HG02870 (cell line): ENCODE results near the gene PRL.
A peak's percentile ranks its signal among the peaks of the same experiment; 100 is the strongest.

ENCODE experiments used
- ATAC-seq: cut with Tn5 transposase; IDR thresholded peaks from one replicate; pipeline ENCODE4 v1.9.1; 2021; ENCODE audit warnings: mild to moderate bottlenecking, moderate library complexity; ENCODE audit not compliant: unreplicated experiment

The PRL gene

DNA sequence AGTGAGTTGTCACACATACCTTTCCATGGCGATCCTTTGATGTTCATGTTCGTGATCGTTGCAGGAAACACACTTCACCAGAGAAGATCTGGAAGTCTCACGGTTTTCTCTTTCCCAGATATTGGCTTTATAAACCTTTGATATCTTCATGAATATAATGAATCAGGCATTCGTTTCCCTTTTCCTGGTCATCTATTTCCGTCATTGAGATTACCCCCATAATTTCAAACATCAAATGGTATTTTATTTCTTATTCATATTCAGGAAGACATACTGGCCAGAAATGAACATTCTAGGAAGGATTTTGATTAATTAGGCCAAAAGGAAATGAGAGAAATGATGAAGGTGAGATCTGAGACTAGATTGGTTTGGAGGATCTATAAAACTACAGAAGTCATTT is at the start of gene PRL:
Gene PRL, minus strand, starts transcription at position 101 of the 400 bp plus-strand sequence. Its CDS starts 54 bp downstream, at position 47.
- ATAC-seq, result no peak

DNA sequence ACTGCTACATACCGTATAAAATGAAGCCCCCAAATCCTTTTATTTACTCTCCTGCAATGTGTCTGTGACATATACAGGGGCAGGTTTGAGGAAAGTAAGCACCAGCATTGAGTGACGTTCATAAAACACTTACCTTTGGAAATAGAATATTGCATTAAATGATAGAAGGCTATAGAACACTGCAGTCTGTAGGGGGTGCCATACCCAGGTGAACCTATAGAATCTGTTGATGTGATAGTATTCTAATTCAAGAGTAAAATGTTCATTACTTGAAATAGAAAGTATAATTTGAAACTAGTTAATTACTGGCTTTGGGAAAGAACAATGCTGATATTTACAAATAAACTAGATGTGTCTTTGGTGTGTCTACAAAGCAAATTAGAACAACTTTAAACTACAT is 47.0 kb upstream of the PRL start:
- no peak for ATAC-seq

DNA sequence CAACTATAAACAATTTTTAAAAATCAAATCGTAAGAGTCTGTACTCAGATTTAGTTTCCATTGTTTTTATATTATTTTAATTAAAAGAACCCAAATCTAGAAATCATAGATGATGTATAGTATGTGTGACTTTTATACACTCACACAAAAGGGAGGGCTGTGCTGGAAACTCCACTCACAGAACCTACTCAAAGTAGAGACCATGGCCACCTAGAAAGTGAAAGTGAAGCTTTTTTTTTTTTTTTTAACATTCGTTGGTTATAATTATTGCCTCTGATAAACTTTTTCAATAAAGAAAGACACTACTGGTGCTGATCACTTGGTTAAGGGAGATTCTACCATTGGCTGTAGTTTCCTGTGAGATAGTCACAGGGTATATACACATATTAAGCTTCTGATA is 37.9 kb upstream of the PRL start:
- ATAC-seq, result peak; percentile 52

DNA sequence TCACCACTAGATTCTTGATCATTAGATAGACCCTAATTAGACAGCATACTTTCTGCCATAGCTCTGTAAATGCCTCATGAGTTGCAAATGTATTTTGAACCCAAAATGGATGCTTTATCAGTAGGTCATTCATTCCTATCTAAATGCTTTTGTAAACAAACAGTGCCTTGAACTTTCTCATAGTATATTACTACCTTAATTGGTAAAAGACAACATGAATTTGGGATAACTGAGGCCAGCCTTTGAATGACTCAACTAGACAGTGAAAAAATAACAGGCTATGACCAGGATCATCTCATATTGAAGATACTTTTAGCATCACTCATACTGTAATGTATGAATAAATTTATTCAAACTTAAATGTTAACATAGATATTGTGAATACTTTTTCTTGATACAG is 37.0 kb upstream of the PRL start:
- ATAC-seq, result no peak

DNA sequence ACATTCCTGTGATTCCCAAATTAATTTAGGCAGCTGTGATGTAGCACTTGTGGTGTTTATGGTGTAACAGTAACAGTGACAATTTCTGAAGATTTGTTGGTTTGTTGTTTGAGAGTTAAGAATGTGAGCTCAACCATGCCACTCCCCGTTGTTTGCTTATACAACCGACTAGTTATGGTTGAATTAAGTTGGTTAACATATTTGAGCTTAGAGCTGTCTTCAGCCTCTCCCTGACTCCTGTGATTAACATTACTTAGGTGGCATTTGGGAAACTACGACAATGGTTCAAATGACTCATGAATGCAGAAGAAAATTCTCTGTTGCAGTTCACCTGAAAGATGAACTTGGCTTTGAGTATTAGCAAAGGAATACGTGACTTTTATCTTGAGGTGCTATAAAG is 35.9 kb upstream of the PRL start:
- ATAC-seq, result no peak

DNA sequence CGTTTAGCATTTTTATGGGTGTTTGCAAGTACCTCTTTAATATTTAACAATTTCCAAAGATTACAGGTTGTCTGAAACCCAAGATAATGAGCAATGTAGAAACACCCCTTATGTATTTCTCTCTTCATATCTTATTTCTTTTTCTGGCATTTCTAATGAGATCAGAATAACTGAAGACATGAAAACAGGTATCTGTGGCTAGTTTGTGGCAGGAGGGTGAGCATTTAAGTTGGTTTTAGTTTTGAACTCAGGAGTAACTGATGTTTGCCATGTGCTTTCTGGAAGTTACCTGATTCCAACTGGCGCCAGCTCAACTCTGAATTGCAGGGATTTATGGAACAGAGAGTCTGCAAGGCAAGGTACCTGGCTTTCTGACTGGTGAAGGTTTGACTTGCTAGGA is 35.4 kb upstream of the PRL start:
- ATAC-seq, result no peak

DNA sequence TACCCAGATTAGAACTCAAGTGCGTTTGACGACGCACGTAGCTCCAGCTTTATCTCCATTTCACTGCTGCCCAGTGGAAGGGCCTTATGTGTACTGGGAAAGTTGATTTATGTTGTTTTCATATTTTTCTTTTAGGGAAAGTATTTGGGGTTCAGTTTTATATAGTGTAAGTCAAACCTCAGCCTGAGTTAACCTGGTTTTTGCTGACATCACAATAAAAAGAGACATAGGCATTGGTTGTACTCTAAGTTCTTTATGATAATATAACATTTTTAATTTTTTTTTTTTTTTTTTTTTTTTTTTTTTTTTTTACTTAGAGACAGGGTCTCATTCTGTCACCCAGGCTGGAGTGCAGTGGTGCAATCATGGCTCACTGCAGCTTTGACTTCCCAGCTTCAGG is 34.1 kb upstream of the PRL start:
- ATAC-seq, result no peak

DNA sequence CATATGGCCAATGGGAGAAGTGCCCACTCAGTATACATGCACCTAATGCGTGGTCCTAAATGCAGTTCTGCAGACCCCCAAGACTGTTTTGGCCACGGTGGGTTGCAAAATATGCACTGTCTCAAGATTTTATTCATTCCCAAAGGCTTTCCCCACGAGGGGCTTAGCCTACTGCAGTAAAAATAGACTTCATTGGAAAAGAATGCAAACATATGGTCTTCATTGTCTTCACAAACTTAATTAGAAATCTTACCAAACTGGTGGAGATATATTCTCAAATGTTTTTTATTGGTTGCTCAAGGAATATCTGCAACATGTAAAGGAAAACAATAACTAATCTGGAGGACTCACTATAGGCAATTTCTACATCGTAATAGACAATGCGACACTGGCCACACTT is 31.6 kb upstream of the PRL start:
- ATAC-seq, result no peak

DNA sequence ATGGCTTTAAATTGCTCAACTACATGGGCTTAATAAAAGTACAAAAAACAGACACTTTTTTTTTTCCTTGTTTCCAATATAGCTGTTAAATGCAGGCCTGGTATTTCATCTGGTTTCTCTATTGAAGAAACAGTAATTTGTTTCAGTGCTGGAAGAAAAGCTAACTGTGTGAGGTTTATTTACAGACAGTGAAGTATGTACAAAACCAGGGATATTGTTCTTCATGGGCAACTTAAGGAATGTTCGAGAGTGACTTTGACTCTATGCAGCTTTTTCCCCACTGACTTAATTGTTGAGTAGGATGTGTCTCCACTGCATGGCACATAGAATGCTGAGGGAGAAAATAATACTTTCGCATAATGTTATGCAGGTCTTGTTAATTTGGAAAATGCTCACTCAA is 31.0 kb upstream of the PRL start:
- ATAC-seq, result no peak

DNA sequence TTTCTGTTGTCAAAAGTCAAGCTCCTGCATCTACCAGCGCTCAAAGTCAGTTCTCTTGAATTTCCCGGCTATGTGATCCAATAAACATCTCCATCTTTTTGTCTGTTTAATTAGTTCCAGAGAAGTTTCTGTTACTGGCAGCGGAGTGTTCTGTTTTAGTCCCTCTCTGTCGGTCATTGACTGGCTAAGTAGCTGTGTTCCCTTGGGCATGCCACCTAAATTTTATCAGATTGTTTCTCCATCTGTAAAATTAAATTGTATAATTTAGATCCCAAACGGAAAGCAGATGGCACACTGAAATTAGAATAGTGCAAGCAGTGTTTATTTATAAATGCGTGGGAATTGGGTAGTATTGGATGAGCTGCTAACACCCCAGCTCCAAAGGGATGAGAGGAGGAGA is 29.7 kb upstream of the PRL start:
- ATAC-seq, result no peak

DNA sequence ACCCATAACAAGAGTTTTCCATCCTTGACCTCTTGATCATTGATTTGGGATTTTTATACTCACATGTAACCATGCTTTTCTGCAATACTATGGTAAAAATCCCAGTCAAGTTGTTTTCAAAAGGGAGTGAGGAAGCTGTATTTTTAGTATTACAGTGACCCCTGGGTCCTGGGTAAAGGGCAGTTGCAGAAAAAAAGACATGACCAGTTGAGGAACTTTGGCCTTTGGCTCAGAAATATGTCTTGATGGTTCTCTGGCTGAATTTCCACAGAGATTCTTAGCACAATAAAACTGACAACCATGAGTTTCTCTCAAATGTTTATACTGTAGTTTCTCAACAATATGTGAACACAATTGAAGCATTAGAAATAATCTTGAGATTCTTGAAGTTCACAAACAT is 28.6 kb upstream of the PRL start:
- ATAC-seq, result no peak

DNA sequence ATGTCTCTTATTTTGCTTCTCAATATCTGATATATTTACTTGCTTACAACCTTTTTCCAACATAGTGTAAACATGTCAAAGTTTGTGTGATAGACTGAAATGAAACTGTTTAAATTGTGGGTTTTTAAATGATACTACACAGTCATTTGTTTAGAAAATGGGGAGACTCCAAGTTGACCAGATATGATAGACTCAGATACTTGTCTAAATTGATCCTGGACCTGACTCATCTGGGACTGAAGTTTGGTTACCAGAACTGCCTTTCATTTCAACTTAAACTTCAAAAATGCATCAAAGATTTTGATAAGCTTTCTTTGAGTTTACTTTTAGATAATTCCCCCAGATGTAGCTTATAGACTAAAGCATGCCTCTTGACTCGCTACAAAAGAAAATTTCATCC is 27.0 kb upstream of the PRL start:
- no peak for ATAC-seq

DNA sequence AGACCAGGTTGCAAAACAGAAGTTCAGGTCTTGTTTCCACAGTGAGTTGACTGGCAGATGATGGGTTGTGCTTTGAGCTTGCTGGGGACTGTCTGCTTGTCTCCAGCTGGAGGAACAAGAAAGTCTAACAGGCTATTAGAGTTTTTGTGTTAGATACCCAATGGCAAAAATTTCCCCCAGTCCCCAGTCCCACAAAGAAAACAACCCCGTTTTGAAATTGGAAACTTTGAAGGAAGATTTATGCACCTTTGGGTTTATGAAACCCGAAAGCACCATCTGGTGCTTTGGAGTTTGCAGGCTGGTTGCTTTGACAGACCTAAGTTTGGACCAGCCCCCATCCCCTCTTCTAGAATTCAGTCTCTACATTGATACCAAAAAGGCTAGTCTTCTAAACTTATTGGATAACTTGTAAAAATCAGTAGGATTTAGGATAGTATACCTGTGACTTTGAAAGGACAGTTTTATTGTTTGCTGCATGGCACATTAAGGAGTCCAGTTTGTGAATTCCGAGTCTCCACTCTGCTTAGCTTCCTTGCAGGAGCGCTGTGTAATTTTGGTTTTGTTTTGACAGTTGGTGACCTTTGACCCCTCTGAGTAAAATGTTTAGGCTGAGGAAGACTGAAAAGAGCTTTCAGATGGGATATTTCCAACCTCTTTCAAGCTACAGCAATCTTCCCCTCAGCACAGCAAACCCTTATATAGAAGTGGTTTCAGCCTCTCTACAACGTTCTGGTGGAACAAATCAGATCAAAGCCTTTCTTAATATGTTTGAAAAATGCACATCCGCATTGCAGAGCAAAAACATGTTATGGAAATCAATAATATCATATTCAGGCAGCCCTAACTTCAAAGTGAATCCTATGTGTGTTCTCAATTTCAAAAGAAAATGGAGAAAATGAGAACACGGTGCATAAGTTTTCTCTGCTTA is 25.5 kb upstream of the PRL start:
- ATAC-seq, result peak; percentile 63

DNA sequence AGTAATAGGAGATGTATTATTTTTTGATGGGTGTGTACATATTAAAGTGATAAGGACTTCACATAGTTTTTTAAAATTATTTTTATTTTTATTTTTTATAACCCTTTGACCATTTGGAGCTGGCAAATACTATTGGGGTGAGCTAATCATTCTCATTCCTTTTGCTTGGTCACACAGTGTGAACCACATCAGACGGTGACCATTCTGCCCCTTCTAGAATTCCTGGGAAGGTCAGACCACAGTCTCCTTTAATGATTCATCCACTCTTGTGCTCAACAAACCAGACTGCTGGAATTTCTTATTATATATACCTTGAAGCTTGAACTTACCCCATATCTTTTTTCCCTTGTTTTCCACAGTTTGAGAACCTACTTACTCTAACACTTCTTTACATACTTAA is 23.9 kb upstream of the PRL start:
- no peak for ATAC-seq

DNA sequence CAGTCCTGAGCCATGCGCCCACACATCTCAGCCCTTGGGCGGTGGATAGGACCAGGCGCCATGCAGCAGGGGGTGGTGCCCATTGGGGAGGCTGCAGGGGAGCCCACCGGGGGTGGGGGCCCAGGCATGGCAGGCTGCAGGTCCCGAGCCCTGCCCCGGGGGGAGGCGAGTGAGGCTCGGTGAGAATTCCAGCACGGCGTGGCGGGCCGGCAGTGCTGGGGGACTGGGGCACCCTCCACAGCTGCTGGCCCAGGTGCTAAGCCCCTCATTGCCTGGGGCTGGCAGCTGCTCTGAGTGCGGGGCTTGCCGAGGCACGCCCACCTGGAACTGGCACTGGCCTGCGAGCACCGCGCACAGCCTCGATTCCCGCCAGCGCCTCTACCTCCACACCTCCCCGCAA is 21.6 kb upstream of the PRL start:
- no peak for ATAC-seq

DNA sequence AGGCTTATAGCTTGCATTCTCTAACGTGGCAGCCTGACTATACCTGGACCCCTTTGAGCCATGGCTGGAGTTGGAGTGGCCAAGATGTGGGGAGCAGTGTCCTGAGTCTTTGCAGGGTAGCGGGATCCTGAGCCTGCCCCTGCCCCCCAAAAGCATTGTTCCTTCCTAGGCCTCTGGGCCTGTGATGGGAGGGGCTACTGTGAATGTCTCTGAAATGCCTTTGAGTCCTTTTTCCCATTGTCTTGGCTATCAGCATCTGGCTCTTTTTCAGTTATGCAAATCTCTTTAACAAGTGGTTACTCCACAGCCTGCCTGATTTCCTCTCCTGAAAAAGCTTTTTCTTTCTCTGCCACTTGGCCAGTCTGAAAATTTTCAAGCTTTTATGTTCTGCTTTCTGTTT is 17.0 kb upstream of the PRL start:
- no peak for ATAC-seq

DNA sequence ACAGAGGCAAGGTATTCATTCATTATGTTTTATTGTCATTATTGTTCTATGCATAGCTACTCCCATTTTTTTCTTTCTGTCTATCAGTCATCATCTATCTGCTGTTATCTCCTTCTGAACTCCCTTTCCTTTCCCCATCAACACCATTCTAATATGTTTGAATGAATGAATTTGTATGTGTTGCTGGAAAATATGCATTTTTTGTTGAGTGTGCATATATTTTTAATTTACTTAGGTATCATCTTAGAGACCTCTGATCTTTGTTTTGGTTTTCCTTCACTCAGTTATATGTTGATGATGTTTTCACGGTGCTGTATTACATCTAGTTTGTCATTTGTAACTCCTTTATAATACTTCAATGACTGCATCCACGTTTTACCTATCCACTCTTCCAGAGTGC is 12.1 kb upstream of the PRL start:
- no peak for ATAC-seq

DNA sequence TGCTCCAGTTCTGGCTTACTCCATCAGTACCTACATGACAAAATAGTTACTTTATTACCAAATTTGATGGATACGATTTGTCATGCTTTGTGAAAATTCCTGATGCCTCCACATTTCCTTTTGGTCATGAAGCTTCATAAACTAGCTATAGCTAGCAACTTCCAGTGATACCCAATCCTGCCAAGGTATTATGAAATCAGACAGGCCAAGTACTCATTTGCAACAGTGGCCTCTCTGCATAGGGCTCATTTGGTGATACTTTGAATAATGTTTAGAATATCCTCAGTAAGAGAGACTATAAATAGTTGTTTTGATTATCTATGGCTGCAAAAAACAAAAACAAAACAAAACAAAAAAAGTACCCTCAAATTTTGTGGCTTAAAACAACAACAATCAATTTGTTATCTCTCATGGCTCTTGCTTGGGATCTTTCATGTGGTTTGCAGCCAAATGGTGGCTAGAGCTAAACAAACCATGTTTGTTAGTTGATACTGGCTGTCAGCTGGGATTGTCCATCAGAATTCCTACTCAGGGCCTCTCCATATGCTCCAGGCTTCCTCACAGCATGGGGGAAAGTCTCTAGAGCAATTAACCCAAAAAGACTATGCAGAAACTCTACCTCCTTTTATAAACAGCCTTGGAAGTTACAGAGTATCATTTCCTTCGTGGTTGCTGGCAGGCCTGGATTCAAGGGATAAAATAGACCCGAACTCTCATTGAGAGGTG is 10.1 kb upstream of the PRL start:
- no peak for ATAC-seq

DNA sequence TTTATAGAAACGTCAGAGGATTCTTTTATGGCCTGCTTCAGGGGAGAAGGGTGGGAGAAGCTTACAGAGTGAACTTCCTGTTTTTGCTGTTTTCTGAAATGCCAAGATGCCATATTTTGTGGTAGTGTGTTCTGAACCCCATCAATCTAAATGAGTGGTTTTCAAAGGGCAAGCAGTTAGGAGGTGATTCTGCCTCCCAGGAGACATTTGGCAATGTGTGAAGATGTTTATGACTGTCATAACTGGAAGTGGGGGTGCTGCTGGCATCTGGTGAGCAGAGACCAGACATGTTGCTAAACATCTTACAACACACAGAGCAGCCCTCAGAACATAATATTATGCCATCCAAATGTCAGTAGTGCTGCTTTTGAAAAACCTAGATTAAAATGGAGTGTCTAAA is 6.0 kb upstream of the PRL start:
- no peak for ATAC-seq

DNA sequence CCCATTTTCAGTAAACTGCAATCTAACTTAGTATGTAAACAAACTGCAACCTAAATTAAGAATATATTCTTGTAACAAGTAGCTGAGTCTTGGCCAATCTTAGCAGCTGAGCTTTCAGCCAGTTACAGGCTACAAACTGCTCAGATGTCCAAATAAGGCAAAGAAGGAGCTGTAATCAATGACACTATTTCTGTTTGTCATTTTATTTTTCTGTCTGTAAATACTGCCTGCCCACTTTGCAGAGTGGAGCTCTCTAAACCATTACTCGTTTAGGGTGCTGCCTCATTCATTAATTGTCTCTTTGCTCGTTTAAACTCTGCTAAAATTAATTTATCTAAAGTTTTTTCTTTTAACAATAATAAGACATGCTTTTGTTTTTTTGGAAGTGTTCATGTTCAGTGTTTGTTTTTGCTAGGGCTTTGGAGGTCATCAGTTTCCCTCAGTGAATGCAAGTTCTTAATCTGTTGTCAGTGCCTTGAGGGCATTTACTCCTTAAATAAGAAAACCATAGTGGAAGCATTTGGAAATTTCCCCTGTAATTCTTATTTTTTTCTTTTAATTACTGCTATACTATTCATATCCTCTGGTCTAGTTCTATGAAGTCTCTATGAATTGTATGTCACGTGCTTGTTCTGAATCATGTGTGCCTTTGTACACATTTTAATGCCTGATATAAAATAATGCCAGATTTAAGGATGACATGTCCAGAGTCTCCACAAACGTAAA is 3.6 kb upstream of the PRL start:
- ATAC-seq, result no peak

DNA sequence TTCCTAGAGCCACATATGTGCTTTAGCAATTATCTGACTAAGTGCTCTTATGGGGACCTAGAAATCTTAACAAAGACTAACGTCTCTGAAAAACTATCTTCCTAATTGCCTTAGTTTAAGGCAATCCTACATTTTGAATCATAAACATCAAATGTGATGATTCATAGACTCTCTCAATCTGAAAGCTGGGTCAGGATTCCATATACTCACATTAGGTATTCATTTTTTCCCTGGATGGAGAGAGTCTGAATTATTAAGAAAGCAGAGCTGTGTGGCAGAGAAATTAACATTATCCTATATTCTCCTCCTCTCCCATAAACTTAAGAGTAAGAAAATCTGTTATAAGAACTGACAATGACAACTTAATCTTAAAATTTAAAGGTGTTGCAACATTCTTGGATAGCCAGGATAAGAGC is 1.6 kb upstream of the PRL start:
- ATAC-seq, result no peak

DNA sequence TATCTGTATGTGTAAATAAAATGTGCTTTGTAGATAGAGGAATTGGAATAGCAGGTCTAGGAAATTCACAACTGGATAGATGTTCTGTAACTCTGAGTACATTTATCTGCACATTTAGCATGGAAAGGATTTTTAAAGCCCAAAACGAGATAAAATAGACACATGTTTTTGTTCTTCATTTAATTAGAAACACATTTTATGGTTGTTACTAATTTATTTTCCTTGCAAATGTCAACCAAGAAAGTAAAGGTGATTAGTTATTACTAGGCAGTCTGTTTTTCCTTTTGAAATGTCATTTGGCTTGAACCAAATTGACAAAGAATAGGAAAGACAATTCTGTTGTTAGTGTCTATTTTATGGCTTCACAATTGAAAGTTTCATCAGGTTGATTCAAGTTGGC is 769 bp downstream of the PRL start:
- no peak for ATAC-seq
